SIG-M5 (cell line): ENCODE measurements around the gene RANBP3.
"Not testable (repeated sequence)": the region's sequence is repeated elsewhere in the genome, so short reads cannot be mapped to it uniquely, and the experiment has no call there.

Experiments used
- DNase-seq: peaks from one replicate; lab custom pipeline; 2025; lab: John Stamatoyannopoulos, UW

The RANBP3 gene

GRCh38 chr19:6006896-6007295, 29.0 kb upstream of the RANBP3 start:
- no peak for DNase-seq

GRCh38 chr19:6006070-6006446, 28.1 kb upstream of the RANBP3 start:
- DNase-seq, result not testable (repeated sequence)

GRCh38 chr19:6005321-6006069, 27.6 kb upstream of the RANBP3 start:
- DNase-seq, result no peak

GRCh38 chr19:6003976-6004375, 26.0 kb upstream of the RANBP3 start:
- DNase-seq, result no peak

GRCh38 chr19:6002591-6002990, 24.7 kb upstream of the RANBP3 start:
- DNase-seq, result no peak

GRCh38 chr19:6000228-6000847, 22.4 kb upstream of the RANBP3 start:
- no peak for DNase-seq

- no peak for DNase-seq
These were observed 21.8 kb upstream of the RANBP3 start for GRCh38 chr19:5999693-6000092.

GRCh38 chr19:5997371-5997770, 19.4 kb upstream of the RANBP3 start:
- DNase-seq, result no peak

- no peak for DNase-seq
These were observed 18.8 kb upstream of the RANBP3 start for GRCh38 chr19:5996623-5997320.

- no peak for DNase-seq
These were observed 18.2 kb upstream of the RANBP3 start for GRCh38 chr19:5996102-5996501.

GRCh38 chr19:5995606-5996005, 17.7 kb upstream of the RANBP3 start:
- DNase-seq, result no peak

GRCh38 chr19:5994405-5995165, 16.6 kb upstream of the RANBP3 start:
- DNase-seq, result no peak

GRCh38 chr19:5993648-5994358, 15.9 kb upstream of the RANBP3 start:
- DNase-seq, result no peak

- no peak for DNase-seq
These were observed 15.3 kb upstream of the RANBP3 start for GRCh38 chr19:5993201-5993600.

GRCh38 chr19:5992756-5993155, 14.8 kb upstream of the RANBP3 start:
- no peak for DNase-seq

- DNase-seq, result no peak
These were observed 13.4 kb upstream of the RANBP3 start for GRCh38 chr19:5991244-5991838.

GRCh38 chr19:5990289-5990797, 12.4 kb upstream of the RANBP3 start:
- no peak for DNase-seq

- no peak for DNase-seq
These were observed 11.6 kb upstream of the RANBP3 start for GRCh38 chr19:5989388-5990074.

- no peak for DNase-seq
These were observed 10.8 kb upstream of the RANBP3 start for GRCh38 chr19:5988517-5989387.
